GM15510 (cell line): ENCODE data around the gene IQCM.

ENCODE experiments used
- POLR2A ChIP-seq: IDR thresholded peaks from 3 replicates; pipeline ENCODE4 v1.6.1; 2011; ENCODE audit warnings: borderline replicate concordance; ENCODE audit not compliant: insufficient read length; ENCODE audit errors: extremely low read depth

Gene IQCM

DNA sequence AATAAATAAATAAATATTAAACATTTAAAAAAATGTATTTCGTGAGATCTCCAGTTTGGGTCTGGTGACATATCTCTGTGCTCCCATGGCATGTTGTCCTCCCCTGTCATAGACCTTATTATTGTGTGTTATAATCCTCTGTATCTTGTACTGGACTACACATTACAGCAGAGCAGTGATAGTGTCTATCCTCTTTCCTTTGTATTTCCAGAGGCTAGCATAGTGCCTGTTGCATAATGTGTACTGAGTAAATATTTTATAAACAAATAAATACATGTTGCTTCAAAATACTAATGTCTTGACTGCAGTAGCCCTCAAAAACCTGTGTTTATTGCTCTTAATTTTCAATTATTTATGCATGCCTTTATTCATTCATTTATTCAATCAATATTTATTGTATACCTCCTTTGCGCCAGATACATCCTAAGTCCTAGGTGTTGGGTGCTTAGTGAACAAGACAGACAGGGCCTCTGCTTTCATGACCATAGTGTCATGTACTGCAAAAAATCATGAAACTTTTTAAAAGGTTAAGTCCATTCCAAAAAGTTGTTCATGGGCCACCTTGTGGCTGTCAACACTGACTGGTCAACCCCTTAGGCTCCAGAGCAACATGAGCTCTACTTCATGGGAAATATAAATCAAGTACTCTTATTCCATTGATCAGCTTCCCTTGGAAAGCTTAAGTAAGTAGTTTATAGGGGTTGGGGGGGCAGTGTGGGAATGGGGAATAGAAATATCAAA is 303.9 kb downstream of the IQCM start:
- no peak for TF ChIP-seq POLR2A

- TF ChIP-seq POLR2A, result no peak
These were observed 314.8 kb downstream of the IQCM start for GRCh38 chr4:149500806-149501205.

DNA sequence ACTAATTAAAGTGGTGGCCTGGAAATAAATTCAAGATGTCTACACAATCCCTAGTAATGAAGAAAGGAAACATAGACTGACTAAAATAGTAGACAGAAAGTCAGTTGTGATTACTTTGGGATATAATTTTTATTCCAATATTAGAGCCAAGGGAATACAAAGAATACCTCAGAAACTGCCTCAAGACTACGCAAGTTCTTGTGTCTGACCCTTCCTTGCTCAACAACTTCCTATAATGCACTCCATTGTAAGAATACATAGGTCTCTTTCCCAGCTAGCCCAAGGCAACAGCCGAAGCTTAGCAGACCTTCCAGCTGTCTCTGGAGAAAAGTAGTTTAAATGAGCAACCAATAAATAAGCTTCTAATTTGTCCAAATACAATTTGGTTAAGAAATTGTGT is 315.9 kb downstream of the IQCM start:
- no peak for TF ChIP-seq POLR2A

DNA sequence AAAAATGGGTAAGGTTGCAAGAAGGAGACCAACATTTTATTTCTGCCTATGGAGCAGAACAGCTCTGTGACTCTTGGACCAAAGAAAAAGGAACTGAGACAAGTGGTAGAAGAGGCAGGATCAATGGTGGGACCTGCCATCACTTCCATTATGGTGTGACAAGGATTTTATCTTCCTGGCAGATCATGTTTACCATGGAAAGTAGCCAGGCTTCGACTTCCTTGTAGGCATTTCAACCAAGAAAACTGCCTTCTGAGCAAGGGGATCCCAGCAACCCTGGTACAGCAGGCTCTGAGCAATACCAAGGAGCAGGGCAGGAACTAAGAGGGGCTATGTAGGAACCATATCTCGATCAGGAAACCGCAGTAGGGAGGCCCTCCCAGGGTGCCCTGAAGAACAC is 317.4 kb downstream of the IQCM start:
- no peak for TF ChIP-seq POLR2A

DNA sequence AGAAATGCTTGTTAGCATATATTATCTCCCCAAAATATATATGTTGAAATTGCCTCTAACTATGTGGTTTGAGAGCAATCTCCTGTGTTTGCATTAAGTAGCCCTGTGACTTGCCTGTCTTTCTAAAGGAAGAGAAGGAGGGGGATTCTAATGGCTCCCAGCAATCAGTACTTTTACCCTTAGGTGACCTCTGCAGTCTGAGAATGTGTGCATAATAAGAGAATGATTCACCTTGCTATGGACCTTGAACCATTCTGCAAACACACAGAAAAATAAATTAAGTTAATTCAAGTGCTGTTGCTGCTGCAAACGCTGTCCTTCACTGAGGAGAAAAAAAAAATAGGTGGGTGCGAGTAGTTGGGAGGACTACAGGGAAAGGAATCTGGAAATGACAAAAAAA is 322.2 kb downstream of the IQCM start:
- TF ChIP-seq POLR2A, result no peak

GRCh38 chr4:149489321-149489720 is 326.3 kb downstream of the IQCM start:
- no peak for TF ChIP-seq POLR2A

DNA sequence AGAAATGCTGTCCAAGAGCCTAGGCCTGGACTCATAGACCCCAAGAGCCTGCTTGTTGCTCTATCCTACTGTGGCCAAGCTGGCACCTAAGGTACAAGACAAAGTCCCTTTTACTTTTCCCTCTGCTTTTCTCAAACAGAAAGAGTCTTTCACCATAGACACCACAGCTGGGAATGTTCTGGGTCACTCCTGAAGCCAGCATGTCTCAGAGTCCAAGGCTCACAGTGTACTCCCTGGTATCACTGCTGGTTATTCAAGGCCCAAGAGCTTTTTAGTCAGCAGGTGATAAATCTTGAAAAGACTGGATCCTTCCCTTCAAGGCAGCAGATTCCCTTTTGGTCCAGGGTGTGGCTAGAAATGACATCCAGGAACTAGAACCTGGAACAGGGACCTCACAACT is 328.8 kb downstream of the IQCM start:
- TF ChIP-seq POLR2A, result no peak

- TF ChIP-seq POLR2A, result no peak
These were observed 349.2 kb downstream of the IQCM start for GRCh38 chr4:149466446-149466845.

GRCh38 chr4:149465955-149466354 is 349.7 kb downstream of the IQCM start:
- no peak for TF ChIP-seq POLR2A

DNA sequence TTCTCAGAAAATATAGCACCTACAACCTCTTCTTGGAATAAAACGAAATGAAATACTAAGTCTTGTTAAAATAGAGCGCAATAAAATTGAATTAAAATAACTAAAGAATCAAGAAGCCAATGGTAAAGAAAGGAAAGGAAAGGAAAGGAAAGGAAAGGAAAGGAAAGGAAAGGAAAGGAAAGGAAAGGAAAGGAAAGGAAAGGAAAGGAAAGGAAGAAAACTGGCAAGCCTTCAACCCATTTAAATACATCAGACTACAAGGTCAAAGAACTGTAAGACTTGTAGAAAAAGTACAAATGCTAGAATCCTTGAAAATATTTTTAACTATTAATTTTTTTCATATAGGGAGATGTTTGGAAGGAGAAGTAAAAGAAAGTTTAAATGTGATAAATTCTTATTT is 372.1 kb downstream of the IQCM start:
- no peak for TF ChIP-seq POLR2A

- no peak for TF ChIP-seq POLR2A
These were observed 374.3 kb downstream of the IQCM start for GRCh38 chr4:149441338-149441737.

- no peak for TF ChIP-seq POLR2A
These were observed 389.2 kb downstream of the IQCM start for GRCh38 chr4:149426461-149426860.

DNA sequence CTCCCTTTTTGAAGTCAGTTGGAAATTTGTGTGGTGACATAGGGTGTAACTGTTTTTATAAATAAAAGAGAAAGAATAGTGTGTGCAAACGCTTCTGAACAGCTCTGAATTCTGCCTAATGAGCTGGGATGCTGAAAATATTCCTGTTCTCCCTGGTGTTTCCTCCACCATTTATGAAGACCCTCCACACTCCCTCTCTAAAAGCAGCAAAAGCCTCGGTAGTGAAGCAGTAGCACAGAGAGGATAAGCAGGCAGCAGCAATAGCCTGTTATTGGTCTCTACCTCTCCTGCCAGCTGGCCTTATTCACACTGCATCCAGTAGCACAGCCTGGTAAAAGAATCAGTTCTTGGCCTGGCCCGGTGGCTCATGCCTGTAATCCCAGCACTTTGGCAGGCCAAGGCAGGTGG is 406.1 kb downstream of the IQCM start:
- no peak for TF ChIP-seq POLR2A

DNA sequence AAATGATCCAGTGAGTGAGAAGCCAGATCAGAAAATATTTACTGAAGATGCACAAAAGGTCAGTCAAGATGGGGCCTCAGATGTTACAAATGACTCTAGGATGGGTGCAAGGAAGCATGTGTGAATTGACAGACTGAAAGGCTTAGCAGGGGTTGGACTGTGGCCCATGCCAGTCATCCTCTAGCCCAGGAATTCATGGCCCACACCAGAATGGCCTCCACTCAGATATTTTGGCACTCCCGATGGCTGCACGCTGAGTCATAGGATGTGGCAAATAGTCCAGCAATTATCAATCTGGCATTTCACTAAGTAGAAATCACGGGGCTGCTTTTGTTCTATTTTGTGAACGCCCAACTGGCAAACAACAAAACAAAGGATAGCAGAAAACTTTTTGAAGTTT is 406.5 kb downstream of the IQCM start:
- no peak for TF ChIP-seq POLR2A

DNA sequence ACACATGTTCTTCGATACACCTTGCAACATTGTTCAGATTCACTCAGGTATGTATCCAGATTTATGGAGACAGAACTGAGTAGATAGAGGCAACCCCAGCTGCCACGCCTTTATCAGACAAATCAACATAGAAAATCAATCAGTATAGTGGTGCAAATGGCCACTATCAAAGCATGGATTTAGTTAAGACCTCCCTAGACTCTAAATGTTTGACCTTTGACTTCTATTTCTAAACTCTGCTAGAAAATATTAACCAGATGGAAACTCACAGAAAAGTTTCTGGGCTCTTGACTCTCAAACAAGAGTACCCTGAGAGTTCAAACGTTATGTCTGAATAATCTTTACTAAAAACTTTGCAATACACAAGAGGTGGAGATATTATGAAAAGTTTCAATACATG is 411.5 kb downstream of the IQCM start:
- no peak for TF ChIP-seq POLR2A

DNA sequence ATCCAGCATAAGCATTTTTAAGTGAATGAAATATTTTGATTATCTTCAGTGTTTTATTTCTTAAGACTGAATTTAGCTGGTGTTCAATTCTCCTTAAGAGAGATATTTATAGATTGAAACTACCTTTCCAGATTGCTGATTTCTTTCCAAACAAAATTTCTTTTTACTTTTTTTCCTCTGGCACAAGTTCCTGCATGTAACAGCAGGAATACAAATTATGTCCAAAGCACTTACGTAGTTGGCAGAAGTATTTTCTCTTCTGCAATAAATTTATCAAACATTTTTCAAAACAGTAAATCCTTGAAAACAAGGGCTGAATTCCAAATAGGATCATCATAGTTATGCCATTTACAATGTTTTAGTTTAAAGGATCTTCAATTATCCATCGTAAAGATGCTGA is 412.6 kb downstream of the IQCM start:
- TF ChIP-seq POLR2A, result no peak

DNA sequence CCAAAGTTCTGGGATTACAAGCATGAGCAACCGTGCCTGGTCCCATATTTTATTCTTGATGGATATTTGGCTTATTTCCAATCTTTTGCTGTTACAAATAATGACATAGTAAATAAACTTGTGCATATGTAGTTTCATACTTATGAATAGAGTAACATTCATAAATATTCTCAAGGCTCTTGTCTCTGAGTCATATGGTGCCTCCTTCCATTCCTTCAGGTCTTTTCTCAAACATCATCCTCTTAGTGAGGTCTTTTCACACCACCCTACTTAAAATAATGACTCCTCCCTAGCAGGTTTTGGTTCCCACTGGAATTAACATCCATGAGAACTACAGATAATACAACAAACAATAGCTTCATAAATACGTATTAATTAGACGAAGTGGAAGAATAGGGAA is 416.6 kb downstream of the IQCM start:
- TF ChIP-seq POLR2A, result no peak
